Neuronal stem cell (in vitro differentiated cells): Measurements from ENCODE around the gene COG7.
A peak's percentile ranks its signal among the peaks of the same experiment; 100 is the strongest.

Source experiments
- DNase-seq: peaks from one replicate; pipeline ENCODE4 v3.0.0-alpha.2; 2013; ENCODE audit warnings: low spot score
- H2AFZ ChIP-seq: one replicate; pipeline ENCODE4 v1.6.1; 2013; ENCODE audit warnings: mild to moderate bottlenecking, low read length, inconsistent platforms
- H2AK5ac ChIP-seq: 2 replicates; pipeline ENCODE4 v1.6.1; 2013; ENCODE audit warnings: low read depth, mild to moderate bottlenecking, inconsistent platforms, low read length, moderate library complexity, mixed read lengths
- H2BK120ac ChIP-seq: 2 replicates; pipeline ENCODE4 v1.6.1; 2013; ENCODE audit warnings: low read depth, mild to moderate bottlenecking, inconsistent platforms, low read length, moderate library complexity, mixed read lengths
- H2BK12ac ChIP-seq: one replicate; pipeline ENCODE4 v1.6.1; 2013; ENCODE audit warnings: low read length, inconsistent platforms
- H2BK15ac ChIP-seq: 2 replicates; pipeline ENCODE4 v1.6.1; 2013; ENCODE audit warnings: mild to moderate bottlenecking, low read length, inconsistent platforms, mixed read lengths
- H2BK5ac ChIP-seq: one replicate; pipeline ENCODE4 v1.6.1; 2013; ENCODE audit warnings: inconsistent platforms, mild to moderate bottlenecking, low read length, moderate library complexity
- H3K14ac ChIP-seq: one replicate; pipeline ENCODE4 v1.6.1; 2013; ENCODE audit warnings: low read length, inconsistent platforms
- H3K18ac ChIP-seq: 2 replicates; pipeline ENCODE4 v1.6.1; 2013; ENCODE audit warnings: low read length, inconsistent platforms
- H3K23ac ChIP-seq: 2 replicates; pipeline ENCODE4 v1.6.1; 2013; ENCODE audit warnings: low read depth, mild to moderate bottlenecking, mixed read lengths, low read length, inconsistent platforms; ENCODE audit not compliant: poor library complexity
- H3K27ac ChIP-seq: replicated peaks from 3 replicates; pipeline ENCODE4 v1.5.1; 2013; ENCODE audit warnings: low read length, inconsistent platforms
- H3K27me3 ChIP-seq, 3 experiments: 2 replicates each; pipeline ENCODE4 v1.6.1; 2013; ENCODE audit warnings: low read length in 3 of 3, mild to moderate bottlenecking in 2 of 3, inconsistent platforms in 1 of 3, low read depth in 1 of 3, mixed read lengths in 1 of 3, moderate library complexity in 1 of 3; ENCODE audit not compliant: control insufficient read depth in 3 of 3, insufficient read depth in 3 of 3
- H3K36me3 ChIP-seq, 2 donors: replicated peaks in 1 of 2; 2 replicates each; pipeline ENCODE4 v1.6.1; 2013; ENCODE audit warnings: low read length in 2 of 2; ENCODE audit not compliant: control insufficient read depth in 2 of 2, insufficient read depth in 2 of 2
- H3K4ac ChIP-seq: 2 replicates; pipeline ENCODE4 v1.6.1; 2013; ENCODE audit warnings: inconsistent platforms, mild to moderate bottlenecking, low read length, moderate library complexity
- H3K4me1 ChIP-seq, 2 donors: 1 replicate in 1 of 2; 2 replicates in 1 of 2; pipeline ENCODE4 v1.6.1; 2013; ENCODE audit warnings: low read length in 2 of 2, low read depth in 1 of 2; ENCODE audit not compliant: control insufficient read depth in 2 of 2, insufficient read depth in 1 of 2
- H3K4me2 ChIP-seq: one replicate; pipeline ENCODE4 v1.6.1; 2013; ENCODE audit warnings: mild to moderate bottlenecking, low read length, inconsistent platforms; ENCODE audit not compliant: insufficient read depth, poor library complexity, severe bottlenecking
- H3K4me3 ChIP-seq, 2 donors: 2 replicates each; pipeline ENCODE4 v1.5.1; 2013; ENCODE audit warnings: low read length in 2 of 2, mild to moderate bottlenecking in 2 of 2, inconsistent platforms in 1 of 2, moderate library complexity in 1 of 2
- H3K79me1 ChIP-seq: one replicate; pipeline ENCODE4 v1.6.1; 2013; ENCODE audit warnings: low read depth, mild to moderate bottlenecking, inconsistent platforms, low read length, moderate library complexity
- H3K9ac ChIP-seq: one replicate; pipeline ENCODE4 v1.6.1; 2013; ENCODE audit warnings: mild to moderate bottlenecking, low read depth, low read length, inconsistent platforms; ENCODE audit not compliant: poor library complexity
- H3K9me3 ChIP-seq, 2 donors: replicated peaks in 1 of 2; 2 replicates each; pipeline versions ENCODE3 to v1.6.1; 2013; ENCODE audit warnings: low read length in 2 of 2, mild to moderate bottlenecking in 2 of 2, inconsistent platforms in 1 of 2, low read depth in 1 of 2, mixed read lengths in 1 of 2, moderate library complexity in 1 of 2; ENCODE audit not compliant: control insufficient read depth in 2 of 2, insufficient read depth in 1 of 2
- H4K8ac ChIP-seq: one replicate; pipeline ENCODE4 v1.6.1; 2013; ENCODE audit warnings: low read depth, mild to moderate bottlenecking, inconsistent platforms, low read length, moderate library complexity
- H4K91ac ChIP-seq: one replicate; pipeline ENCODE4 v1.6.1; 2013; ENCODE audit warnings: low read length, low read depth, mild to moderate bottlenecking, inconsistent platforms; ENCODE audit not compliant: poor library complexity
- WGBS, 2 donors: extraction: QIAGEN DNeasy Blood & Tissue Kit; methylation state at CpG; one replicate each; pipeline ENCODE4 v1.1.7; 2013; ENCODE audit warnings: missing lambda C conversion rate in 2 of 2, mixed read lengths in 1 of 2; ENCODE audit not compliant: insufficient read length in 2 of 2, insufficient replicate concordance in 1 of 2; ENCODE audit errors: extremely low coverage in 2 of 2; 5-methylcytosine and 5-hydroxymethylcytosine counted together

The COG7 gene

DNA sequence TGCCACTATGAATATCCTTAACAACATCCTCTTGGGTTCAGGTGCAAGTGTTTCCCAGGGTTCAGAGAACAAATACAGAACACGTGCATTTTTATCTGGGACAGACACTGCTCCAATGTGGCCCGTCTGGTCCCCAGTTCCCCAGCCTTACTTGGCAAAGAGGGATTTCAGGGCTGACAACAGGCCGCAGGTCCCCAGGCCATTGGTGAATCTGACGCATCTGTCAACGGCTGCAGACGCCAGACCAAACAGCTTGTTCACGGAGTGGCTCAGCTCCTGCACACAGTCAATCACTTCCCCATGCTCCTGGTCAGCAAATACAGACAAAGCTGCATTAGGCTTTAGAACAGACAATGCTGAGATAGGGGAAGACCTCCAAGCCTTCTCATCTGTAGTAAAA, 36.2 kb downstream of the COG7 start:
- no peak overlapping the region for H2BK15ac ChIP-seq
- H3K18ac ChIP-seq: no peak overlapping the region
- no peak overlapping the region for H2BK12ac ChIP-seq
- no peak overlapping the region for H4K8ac ChIP-seq
- no peaks in the 10 kb centered on the region for H3K79me1 ChIP-seq
- no peak overlapping the region for H3K4me2 ChIP-seq
- DNase-seq: no peak
- no peak overlapping the region for H3K23ac ChIP-seq
- peaks cover 9 to 72% of the 10 kb centered on the region in 2 donors for H3K36me3 ChIP-seq
- peak overlapping the region; percentile 31 for H3K14ac ChIP-seq
- no peak overlapping the region for H2AK5ac ChIP-seq
- WGBS, 2 donors: no CpG with 5 or more reads among the region's 7 CpGs
- H3K9me3 ChIP-seq: no peaks in the 10 kb centered on the region
- H2BK5ac ChIP-seq: no peak overlapping the region
- H2AFZ ChIP-seq: no peak overlapping the region
- H3K4ac ChIP-seq: no peak overlapping the region
- H3K9ac ChIP-seq: no peak overlapping the region
- no peak overlapping the region for H3K27ac ChIP-seq
- no peaks in the 10 kb centered on the region for H3K4me1 ChIP-seq
- H4K91ac ChIP-seq: no peak overlapping the region
- no peak overlapping the region for H3K4me3 ChIP-seq
- no peak overlapping the region for H2BK120ac ChIP-seq
- H3K27me3 ChIP-seq: no peaks in the 10 kb centered on the region

DNA sequence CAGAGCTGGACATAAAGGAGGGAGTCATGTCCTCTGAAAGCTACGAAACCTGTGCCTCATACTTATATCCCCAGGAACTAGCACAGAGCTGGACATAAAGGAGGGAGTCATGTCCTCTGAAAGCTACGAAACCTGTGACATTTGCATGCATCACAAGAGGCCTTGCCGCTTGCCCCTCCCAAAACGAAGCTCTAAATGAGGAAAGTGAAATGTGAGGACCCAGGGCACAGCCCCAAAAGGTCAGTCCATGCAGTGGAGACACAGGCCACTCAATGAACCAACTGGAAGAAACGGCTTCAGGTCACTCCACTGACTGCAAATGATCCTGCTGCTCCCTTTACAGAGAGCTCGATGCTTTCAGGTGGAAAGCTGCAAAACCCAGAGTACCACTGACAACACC, 38.3 kb downstream of the COG7 start:
- Histone ChIP-seq H3K9me3 (no peaks in the 10 kb centered on the region), H3K36me3 (peaks cover 13 to 82% of the 10 kb centered on the region in 2 donors), H2BK120ac (no peak overlapping the region), H2BK15ac (no peak overlapping the region), H3K79me1 (no peaks in the 10 kb centered on the region), H3K14ac (no peak overlapping the region), H3K4me3 (no peak overlapping the region), H3K18ac (no peak overlapping the region), H2BK5ac (no peak overlapping the region), H4K8ac (no peak overlapping the region), H4K91ac (no peak overlapping the region), H3K4me1 (peaks cover 0 to 2% of the 10 kb centered on the region in 2 donors), H2BK12ac (no peak overlapping the region), H3K4me2 (no peak overlapping the region), H3K4ac (no peak overlapping the region), H2AK5ac (no peak overlapping the region), H3K27me3 (no peaks in the 10 kb centered on the region), H3K27ac (no peak overlapping the region), H3K23ac (no peak overlapping the region), H3K9ac (no peak overlapping the region), H2AFZ (no peak overlapping the region)
- DNase-seq: no peak
- no CpG with 5 or more reads among the region's 6 CpGs for WGBS, 2 donors

DNA sequence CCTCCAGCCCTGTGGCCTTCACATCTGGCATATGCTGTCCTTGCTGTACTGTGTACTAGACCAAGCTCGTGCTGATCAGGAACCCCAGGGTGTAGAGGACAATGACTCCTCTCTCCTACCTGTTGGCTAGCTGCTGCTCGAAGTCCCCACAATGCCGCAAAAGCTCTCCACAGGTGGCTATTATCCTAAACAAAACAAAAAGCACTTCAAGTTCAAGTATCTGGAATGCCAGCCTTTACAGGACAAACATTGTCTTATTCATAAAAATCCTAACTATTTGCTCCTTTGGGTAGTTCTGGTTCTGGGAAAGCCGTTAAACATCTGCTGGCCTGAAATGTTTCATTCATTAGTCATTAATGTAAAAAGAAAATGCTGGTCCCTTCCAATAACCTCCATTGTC, 42.8 kb downstream of the COG7 start:
- Histone ChIP-seq H4K8ac (no peak overlapping the region), H2BK120ac (no peak overlapping the region), H3K27me3 (no peaks in the 10 kb centered on the region), H4K91ac (no peak overlapping the region), H3K18ac (no peak overlapping the region), H2AK5ac (no peak overlapping the region), H3K9me3 (no peaks in the 10 kb centered on the region), H3K4me3 (no peak overlapping the region), H3K4me2 (no peak overlapping the region), H3K4ac (no peak overlapping the region), H2AFZ (no peak overlapping the region), H2BK5ac (no peak overlapping the region), H2BK15ac (no peak overlapping the region), H3K36me3 (peaks cover 10 to 80% of the 10 kb centered on the region in 2 donors), H3K23ac (no peak overlapping the region), H3K14ac (no peak overlapping the region), H3K4me1 (peaks cover 7 to 9% of the 10 kb centered on the region in 2 donors), H3K79me1 (no peaks in the 10 kb centered on the region), H3K9ac (no peak overlapping the region), H3K27ac (no peak overlapping the region), H2BK12ac (no peak overlapping the region)
- no peak for DNase-seq
- no CpG with 5 or more reads among the region's 4 CpGs for WGBS, 2 donors

DNA sequence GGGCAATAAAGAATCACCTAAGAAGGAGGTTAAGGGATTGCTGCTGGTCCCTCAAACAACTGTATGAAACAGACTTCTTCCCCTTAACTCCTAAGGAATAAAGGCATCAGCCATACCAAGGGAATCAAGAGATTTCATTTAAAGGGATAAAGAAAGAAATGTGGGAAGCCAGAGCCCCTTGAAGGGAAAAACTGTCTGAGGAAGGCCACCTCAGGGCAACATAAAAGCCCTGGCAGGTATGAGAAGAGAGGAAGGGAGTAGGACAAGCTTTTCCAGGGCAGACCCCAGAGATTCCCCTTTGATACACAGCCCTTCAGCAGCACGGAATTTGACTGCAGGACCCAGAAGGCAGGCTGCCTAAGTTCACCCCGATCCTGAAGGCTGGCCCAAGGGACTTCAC, 43.5 kb downstream of the COG7 start:
- no CpG with 5 or more reads among the region's 2 CpGs for WGBS, 2 donors

More for the DNA sequence above, 43.5 kb downstream of the COG7 start:
- Histone ChIP-seq H3K4me1 (peaks cover 7 to 9% of the 10 kb centered on the region in 2 donors), H3K79me1 (no peaks in the 10 kb centered on the region), H3K4ac (no peak overlapping the region), H3K36me3 (peaks cover 11 to 80% of the 10 kb centered on the region in 2 donors), H2BK5ac (no peak overlapping the region), H2BK120ac (no peak overlapping the region), H2AK5ac (no peak overlapping the region), H3K9ac (no peak overlapping the region), H3K23ac (no peak overlapping the region), H2BK12ac (no peak overlapping the region), H3K4me3 (no peak overlapping the region), H3K18ac (no peak overlapping the region), H3K27ac (no peak overlapping the region), H3K9me3 (no peaks in the 10 kb centered on the region), H3K4me2 (no peak overlapping the region), H4K8ac (no peak overlapping the region), H4K91ac (no peak overlapping the region), H3K14ac (no peak overlapping the region), H2AFZ (no peak overlapping the region), H2BK15ac (no peak overlapping the region), H3K27me3 (no peaks in the 10 kb centered on the region)
- no peak for DNase-seq
